HG03095 (cell line): ENCODE measurements around the gene SPDYE4.
A peak's percentile ranks its signal among the peaks of the same experiment; 100 is the strongest.
"Not testable (repeated sequence)": the region's sequence is repeated elsewhere in the genome, so short reads cannot be mapped to it uniquely, and the experiment has no call there.

ENCODE experiments used
- ATAC-seq: cut with Tn5 transposase; IDR thresholded peaks from one replicate; pipeline ENCODE4 v1.9.1; 2021; ENCODE audit warnings: moderate library complexity; ENCODE audit not compliant: unreplicated experiment

The SPDYE4 gene, protein sequence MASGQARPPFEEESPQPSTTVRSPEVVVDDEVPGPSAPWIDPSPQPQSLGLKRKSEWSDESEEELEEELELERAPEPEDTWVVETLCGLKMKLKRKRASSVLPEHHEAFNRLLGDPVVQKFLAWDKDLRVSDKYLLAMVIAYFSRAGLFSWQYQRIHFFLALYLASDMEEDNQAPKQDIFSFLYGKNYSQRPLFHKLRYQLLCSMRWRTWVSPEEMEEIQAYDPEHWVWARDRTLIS

DNA sequence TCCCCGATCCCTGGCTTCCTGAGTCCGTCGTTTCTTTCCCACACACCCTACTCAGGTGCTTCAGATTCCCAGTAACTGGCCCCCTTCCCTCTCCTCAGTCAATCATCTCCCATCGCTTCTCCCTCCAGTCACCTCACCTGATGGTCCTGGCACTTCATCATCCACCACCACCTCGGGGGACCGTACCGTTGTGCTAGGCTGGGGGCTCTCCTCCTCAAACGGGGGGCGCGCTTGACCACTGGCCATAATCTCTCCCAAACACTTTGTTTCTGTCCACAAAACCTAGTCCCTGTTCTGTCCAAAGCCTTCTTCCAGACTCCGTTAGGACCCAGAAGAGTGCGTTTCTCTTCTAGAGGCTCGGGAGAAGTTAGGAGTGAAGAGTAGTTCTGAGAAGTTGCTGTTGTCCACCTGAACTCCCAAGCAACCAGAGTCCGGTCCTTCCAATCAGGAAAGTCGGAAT is at the start of gene SPDYE4:
TSS of gene SPDYE4 (minus strand) at position 410 of the 460 bp plus-strand sequence. CDS start at position 246, 164 bp downstream.
- no peak for ATAC-seq

DNA sequence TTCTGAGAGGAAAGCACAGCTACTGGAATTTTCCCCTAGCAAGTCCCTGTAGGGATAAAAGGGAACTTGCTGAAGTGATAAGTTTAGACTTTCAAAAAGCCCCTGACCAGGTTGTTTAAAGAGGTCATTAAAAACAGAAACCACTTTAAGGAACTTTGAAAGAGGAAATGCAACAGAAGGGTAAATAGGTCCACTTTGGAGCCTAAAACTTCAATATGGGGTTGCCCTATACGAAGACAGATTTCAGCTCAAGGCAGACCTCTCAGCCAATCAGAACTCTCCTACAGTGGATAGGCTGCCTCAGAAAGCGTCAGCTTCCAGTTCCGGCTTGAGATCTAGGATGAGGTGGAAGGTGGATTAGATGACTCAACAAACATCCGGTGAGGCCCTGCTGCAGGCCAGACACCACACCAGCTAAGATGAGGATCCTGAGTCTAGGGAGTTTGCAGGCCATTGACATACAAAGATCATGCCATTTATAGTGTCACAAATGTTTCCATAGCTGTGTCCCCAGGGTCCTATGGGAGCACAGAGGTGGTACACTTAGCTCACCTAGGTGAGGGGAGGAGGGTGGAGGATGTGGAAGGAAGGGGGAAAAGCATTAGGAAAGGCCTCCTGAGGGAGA is 48.7 kb upstream of the SPDYE4 start:
- ATAC-seq, result peak; percentile 85

DNA sequence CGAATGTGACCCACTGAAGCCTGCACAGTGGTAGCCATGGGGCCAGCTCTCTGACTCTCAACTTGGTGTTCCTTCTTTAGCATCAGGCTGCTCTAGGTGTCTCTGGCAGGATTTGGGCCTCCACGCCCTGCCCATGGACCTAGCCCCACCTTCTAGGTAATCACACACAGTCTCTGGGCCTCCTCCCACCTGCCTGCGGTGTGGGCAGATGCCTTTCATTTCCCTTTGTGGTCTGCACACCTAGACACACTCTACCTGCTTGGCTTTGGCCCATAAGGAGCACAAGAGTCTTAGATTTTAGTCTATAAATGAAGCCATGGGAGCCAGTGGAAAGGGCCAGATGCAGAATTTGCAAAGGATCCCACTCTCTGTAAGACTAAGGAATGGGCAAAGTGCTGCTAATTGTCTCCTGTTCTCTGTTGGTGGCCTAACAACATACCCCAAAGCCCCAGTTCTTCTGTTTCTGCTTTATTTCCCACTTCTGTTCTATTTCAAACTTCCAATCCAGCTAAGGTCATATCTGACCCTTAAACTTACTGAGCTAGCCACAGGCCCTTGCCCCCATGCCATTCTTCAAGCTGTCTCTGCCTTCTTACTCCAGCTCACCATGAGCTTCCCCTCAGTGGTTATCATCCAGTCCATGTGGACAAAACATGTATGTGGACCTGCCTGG is 48.0 kb upstream of the SPDYE4 start:
- ATAC-seq, result peak; percentile 6

DNA sequence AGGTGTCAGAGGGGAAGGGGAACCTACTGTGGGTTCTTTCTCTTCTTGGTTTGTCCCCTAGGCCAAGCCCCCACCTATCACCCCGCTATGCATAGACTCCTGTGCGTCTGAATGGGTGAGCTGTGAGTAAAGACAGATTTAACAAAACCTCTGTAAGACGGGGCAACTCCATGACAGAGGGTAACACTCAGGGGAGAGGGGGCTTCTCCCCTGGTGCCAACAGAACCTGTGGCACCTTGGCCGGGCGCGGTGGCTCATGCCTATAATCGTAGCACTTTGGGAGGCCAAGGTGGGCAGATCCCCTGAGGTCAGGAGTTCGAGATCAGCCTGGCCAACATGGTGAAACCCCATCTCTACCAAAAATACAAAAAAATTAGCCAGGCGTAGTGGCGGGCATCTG is 47.0 kb upstream of the SPDYE4 start:
- ATAC-seq, result not testable (repeated sequence)

GRCh38 chr17:8803531-8804420 is 45.4 kb upstream of the SPDYE4 start:
- ATAC-seq, result no peak

- ATAC-seq, result no peak
These were observed 42.9 kb upstream of the SPDYE4 start for GRCh38 chr17:8801135-8801840.

DNA sequence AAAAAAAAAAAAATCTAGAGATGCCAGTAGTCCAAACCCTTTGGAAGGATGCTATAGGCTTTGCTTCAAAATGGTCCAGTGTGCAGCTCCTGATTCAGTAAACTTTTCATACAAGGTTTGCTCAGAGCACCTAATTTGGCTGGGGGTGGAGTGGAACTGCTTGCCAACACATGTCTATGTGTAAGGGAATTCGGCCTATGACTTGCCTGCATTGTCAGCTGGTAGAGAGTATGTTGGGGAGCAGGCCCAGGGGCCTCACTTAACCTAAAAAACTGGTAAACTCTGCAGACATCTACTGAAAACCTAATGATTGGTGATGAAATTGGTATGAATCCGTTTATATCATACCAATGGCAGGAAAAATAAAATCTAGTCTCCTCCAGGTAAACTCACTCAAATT is 42.3 kb upstream of the SPDYE4 start:
- ATAC-seq, result no peak

DNA sequence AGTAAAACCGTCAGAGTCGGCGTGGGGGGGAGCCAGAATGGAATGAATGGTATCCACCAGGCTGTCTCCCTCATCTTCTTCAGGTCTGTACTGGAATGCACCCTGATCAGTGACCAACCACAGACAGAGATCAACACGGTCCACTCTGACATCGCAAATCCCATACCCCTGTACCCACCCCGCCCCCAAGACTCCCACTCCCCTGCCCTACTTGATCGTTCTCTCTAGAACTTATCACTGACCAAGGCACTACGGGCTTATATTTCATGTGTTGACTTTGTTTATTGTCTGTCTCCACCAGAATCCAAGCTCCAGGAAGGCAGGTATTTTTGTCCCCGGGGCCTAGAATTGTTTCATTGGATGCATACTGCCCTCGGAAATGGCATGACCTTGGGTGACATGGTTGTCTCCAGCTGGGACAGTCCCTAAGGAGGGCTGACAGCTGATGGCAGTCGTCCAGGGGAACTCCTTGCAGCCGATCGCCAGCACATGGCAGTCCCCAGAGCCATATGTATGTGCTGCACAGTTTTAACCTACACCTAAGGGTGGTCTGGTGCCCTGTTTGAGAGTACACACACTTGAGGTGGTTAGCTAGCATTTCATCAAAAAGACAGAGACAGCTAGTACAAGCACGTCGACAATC is 41.3 kb upstream of the SPDYE4 start:
- no peak for ATAC-seq

DNA sequence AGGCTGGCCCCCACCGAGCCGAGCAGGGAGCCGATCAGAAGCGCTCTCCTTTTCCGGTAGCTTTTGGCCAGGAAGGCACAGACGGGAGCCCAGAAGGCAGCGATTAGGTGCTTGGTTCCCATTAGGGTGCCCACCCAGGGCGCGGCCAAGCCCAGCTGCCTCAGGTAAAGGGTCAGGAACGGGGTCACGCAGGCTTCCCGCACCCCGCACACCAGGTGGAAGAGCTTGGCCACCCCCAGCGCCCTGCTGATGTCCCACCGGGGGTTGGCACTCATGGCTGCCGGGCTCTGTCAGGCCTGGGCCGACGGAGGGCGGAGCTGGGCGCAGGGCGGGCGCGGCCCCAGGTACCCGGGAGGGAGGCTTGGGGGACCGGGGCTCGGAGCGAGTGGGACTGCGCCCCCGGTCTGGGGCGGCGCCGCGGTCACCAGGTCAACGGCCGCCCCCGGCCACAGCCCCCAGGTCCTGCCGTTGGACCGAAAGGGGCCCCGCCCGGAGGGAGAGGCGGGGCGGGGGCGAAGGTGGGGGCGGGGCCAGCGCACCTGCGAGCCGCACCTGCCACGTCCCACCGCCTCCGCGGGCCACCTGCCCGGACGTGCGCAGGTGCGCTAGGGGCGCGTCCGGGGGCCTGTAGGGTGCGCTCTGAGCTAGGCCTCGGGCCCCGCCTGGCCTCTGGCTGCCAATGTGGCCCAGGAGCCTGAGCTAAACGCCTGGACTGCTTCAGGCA is 40.7 kb upstream of the SPDYE4 start, which contains the start of gene MFSD6L:
TSS of gene MFSD6L (minus strand) at position 520 of the 724 bp plus-strand sequence. CDS start at position 275, 245 bp downstream.
- ATAC-seq, result no peak

- no peak for ATAC-seq
These were observed 40.0 kb upstream of the SPDYE4 start for GRCh38 chr17:8798176-8798845.

GRCh38 chr17:8797621-8798175 is 39.4 kb upstream of the SPDYE4 start:
- ATAC-seq, result no peak

- ATAC-seq, result no peak
These were observed 36.3 kb upstream of the SPDYE4 start for GRCh38 chr17:8794636-8795035.

- no peak for ATAC-seq
These were observed 35.3 kb upstream of the SPDYE4 start for GRCh38 chr17:8793649-8794048.

DNA sequence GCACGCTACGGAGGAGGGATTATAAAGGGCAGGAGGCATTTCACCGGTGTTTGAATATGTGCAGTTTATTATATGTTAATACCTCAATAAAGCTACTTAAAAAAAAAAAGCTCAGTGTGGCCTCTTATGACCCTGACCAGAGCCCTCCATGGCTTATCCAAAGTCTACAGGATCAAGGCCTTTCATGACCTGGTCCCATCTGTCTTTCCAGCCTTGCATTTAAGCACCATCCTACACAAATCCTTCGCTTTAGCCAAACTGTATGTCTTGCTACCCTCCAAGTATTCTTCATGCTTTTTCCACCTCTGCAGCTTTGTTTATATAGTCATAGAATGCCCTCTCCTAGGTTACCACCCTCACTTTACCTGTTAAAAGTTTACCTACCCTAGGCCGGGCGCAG is 34.3 kb upstream of the SPDYE4 start:
- ATAC-seq, result no peak

DNA sequence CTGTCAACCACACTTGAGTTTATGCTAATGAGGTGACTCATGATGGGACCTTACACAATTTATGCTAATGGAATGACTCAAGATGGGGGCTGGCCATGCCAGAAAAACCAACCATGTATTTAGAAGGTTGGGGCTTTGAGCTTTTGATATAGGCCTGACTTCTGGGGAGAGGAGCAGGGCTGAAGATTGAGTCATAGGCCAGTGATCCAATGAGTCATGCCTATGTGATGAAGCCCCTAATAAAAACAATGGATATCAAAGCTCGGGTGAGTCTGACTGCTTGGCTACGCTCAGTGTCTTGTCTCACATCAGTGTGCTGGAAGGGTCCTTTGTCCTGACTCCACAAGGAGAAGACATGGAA is 33.5 kb upstream of the SPDYE4 start:
- no peak for ATAC-seq

GRCh38 chr17:8791248-8791909 is 33.0 kb upstream of the SPDYE4 start:
- ATAC-seq, result no peak

GRCh38 chr17:8789743-8790142 is 31.4 kb upstream of the SPDYE4 start:
- no peak for ATAC-seq

GRCh38 chr17:8788998-8789397 is 30.7 kb upstream of the SPDYE4 start:
- ATAC-seq, result no peak
